ENCODE data around the gene HIPK2. TPM values are rescaled to one million over a fixed set of nuclear protein-coding genes. Genes with fewer than 3 reads are reported as not detected.

Gene HIPK2
- total RNA-seq, 1 donor = 7.3 TPM

DNA sequence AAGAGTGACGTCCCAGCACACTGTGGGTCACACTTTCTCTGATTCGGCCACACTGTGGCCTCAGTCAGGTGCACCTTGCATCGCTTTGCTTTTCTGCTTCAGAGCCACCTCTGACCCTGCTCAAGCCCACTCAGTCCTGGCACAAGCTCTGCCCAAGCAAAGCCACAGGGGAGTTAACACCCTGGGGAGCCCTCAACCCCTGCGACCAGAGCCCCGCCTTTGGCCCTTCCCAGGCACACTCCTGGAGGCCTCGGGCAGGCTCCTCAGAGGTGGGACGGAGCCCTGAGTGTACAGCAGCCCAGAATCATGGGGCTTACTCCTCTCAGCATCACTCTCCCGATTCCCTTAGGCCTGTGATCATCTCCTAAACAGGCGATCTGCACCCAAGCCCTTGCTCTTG is 71.0 kb downstream of the HIPK2 start:
- DNase-seq (ENCODE audit: low read depth) = no peak
- TF ChIP-seq, protein P1, sequence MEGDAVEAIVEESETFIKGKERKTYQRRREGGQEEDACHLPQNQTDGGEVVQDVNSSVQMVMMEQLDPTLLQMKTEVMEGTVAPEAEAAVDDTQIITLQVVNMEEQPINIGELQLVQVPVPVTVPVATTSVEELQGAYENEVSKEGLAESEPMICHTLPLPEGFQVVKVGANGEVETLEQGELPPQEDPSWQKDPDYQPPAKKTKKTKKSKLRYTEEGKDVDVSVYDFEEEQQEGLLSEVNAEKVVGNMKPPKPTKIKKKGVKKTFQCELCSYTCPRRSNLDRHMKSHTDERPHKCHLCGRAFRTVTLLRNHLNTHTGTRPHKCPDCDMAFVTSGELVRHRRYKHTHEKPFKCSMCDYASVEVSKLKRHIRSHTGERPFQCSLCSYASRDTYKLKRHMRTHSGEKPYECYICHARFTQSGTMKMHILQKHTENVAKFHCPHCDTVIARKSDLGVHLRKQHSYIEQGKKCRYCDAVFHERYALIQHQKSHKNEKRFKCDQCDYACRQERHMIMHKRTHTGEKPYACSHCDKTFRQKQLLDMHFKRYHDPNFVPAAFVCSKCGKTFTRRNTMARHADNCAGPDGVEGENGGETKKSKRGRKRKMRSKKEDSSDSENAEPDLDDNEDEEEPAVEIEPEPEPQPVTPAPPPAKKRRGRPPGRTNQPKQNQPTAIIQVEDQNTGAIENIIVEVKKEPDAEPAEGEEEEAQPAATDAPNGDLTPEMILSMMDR (IDR thresholded peaks at IDR 0.05; ENCODE audit: insufficient read depth, low read depth, low read length) = no peak
- H3K4me3 ChIP-seq (ENCODE audit: low read depth, low read length) = no peak overlapping the region

DNA sequence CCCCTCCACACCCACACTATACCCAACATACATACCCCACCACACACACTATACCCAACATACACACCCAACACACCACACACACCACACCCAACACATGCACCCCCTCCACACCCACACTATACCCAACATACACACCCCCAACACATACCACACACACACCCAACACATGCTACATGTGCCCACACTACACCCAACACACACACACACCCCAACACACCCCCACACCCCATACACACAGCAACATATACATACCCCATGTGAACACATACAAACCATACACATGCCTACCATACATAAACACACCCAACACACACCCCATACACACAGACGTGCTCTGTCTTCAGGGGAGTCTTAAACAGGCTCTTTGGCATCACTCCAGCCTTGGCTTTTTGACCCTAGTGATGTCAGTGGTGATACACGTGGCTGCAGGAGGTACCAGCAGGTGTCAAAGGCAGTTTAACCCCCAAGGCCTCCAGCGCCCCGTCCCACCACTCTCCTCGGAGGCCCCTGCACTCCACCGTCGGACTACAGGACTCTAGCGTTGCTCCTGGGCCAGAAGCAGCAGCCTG is 73.4 kb downstream of the HIPK2 start:
- no peak overlapping the region for H3K4me3 ChIP-seq (ENCODE audit: low read depth, low read length)
- TF ChIP-seq, protein P1 (IDR thresholded peaks at IDR 0.05; ENCODE audit: insufficient read depth, low read depth, low read length) = no peak
- DNase-seq (ENCODE audit: low read depth) = no peak

DNA sequence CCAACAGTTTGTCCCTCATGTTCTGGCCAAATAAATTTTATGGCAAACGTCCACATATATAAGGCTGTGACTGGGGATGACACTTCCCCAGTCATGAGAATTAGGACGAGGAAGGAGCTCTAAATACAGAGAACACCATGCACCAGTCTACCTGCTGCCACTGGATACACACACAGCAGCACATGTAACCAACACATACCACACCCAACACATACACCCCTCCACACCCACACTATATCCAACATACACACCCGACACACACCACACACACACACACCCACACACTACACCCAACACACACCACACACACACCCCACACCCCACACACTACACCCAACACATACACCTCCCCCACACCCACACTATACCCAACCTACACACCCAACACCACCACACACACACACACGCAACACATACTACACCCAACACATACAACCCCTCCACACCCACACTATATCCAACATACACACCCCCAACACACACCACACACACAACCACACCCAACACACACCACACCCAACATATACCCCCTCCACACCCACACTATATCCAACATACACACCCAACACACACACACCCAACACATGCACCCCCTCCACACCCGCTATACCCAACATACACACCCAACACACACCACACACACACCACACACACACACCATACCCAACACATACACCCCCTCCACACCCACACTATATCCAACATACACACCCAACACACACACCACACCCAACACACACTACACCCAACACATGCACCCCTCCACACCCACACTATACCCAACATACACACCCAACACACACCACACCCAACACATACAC is 74.1 kb downstream of the HIPK2 start:
- TF ChIP-seq, protein P1 (IDR thresholded peaks at IDR 0.05; ENCODE audit: insufficient read depth, low read depth, low read length) = no peak
- H3K4me3 ChIP-seq (ENCODE audit: low read depth, low read length) = no peak overlapping the region
- no peak for DNase-seq (ENCODE audit: low read depth)

DNA sequence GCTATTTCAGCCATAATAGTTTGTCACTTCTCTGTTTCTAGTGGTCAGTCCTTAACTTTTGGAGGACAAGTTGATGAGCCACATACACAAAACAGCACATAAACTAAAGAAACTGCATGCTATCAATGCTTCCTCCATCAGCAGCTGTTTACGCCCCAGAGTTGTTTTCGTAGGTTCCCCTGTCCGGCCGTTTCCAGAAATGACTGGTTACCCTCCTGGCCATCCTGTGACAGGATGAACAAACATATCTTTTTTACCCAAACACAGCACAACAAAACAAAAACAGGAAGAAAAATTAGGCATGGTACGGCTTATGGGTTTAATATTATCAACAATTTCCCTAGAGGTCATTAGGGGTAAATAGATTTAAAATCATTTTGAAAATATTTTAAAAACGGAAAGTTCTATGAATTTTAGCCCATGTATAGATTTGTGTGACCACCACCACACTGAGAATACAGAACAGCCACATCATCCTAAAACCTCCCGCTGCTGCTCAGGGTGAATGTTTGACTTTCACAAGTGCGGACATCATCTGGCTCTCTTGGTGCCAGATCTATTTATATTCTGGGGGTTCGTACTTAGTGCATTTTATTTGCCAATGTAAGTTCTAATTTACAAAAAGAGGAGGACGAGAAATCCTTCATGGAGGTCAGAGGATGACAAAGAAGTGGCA is 74.8 kb downstream of the HIPK2 start:
- no peak for DNase-seq (ENCODE audit: low read depth)
- no peak overlapping the region for H3K4me3 ChIP-seq (ENCODE audit: low read depth, low read length)
- TF ChIP-seq, protein P1 (IDR thresholded peaks at IDR 0.05; ENCODE audit: insufficient read depth, low read depth, low read length) = no peak

DNA sequence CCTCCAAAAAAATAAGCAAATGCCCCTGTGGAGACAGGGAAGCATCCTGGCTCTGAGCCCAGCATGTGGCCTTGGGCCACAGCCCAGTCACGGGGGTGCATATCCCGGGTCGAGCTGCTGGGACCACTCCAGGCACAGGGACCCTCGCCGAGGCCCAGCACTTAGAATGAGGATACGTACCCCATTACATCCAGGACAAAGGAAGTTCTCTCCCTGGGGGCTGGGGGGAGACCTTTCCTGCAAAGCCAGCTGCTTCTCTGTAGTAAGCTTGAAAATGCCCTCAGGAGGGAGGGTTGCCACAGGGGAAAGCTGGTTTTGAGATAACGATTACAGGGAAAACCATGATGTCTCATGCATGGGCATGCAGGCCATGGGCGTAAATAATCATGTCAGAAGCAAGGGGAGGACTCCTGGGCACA is 75.5 kb downstream of the HIPK2 start:
- DNase-seq (ENCODE audit: low read depth) = peak; percentile 28
- no peak overlapping the region for H3K4me3 ChIP-seq (ENCODE audit: low read depth, low read length)
- TF ChIP-seq, protein P1 (IDR thresholded peaks at IDR 0.05; ENCODE audit: insufficient read depth, low read depth, low read length) = no peak

DNA sequence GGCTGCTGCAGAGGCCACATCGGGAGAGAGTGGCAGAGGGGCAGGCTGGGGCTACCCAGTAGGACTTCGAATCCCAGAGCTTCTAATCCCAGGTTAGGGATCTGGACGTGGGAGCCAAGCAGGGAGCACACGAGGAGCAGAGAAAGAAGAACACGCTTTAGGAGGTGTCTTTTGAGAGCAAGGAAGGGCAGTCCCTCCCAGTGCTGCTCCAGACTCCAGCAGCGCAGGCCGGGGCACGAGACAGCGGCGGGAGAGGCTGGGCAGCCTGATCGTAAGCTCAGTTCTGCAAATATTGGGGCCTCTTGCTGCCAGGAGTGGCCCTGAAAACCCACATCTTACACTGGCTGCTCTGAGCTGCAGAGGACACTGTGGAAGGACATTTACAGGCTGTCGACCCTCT is 75.9 kb downstream of the HIPK2 start:
- TF ChIP-seq, protein P1 (IDR thresholded peaks at IDR 0.05; ENCODE audit: insufficient read depth, low read depth, low read length) = no peak
- no peak overlapping the region for H3K4me3 ChIP-seq (ENCODE audit: low read depth, low read length)
- no peak for DNase-seq (ENCODE audit: low read depth)

Measured in fibroblast of villous mesenchyme (primary cell).